SJCRH30 (cell line): ENCODE results near the gene OR6C75. TPM values are rescaled to one million over a fixed set of nuclear protein-coding genes. Genes with fewer than 3 reads are reported as not detected.
"Not testable (repeated sequence)": the region's sequence is repeated elsewhere in the genome, so short reads cannot be mapped to it uniquely, and the experiment has no call there.

Source experiments
- DNase-seq, 2 experiments: peaks; one replicate each; pipeline ENCODE4 v3.0.0-alpha.2; 2015 to 2020
- H3K27ac ChIP-seq: fragments of 250-450 bp; sonication (Bioruptor Pico); 2 replicates; pipeline ENCODE4 v1.5.1; 2020; ENCODE audit warnings: mild to moderate bottlenecking, moderate library complexity
- H3K27me3 ChIP-seq: fragments of 250-450 bp; sonication (Bioruptor Pico); 2 replicates; pipeline ENCODE4 v1.5.1; 2020; ENCODE audit warnings: mild to moderate bottlenecking, moderate library complexity
- H3K36me3 ChIP-seq: fragments of 250-450 bp; sonication (Bioruptor Pico); 2 replicates; pipeline ENCODE4 v1.5.1; 2020; ENCODE audit warnings: mild to moderate bottlenecking, moderate library complexity
- H3K4me1 ChIP-seq: fragments of 250-450 bp; sonication (Bioruptor Pico); 2 replicates; pipeline ENCODE4 v1.5.1; 2020; ENCODE audit warnings: mild to moderate bottlenecking, moderate library complexity
- H3K4me3 ChIP-seq: fragments of 250-450 bp; sonication (Bioruptor Pico); 2 replicates; pipeline ENCODE4 v1.5.1; 2020; ENCODE audit warnings: mild to moderate bottlenecking, moderate library complexity
- H3K9me3 ChIP-seq: fragments of 250-450 bp; sonication (Bioruptor Pico); replicated peaks from 2 replicates; pipeline ENCODE4 v1.5.1; 2020; ENCODE audit warnings: mild to moderate bottlenecking, moderate library complexity
- total RNA-seq: library from RNA; depleted of rRNA; stranded (reverse); fragments of >200 nt; shearing (Covaris generic); gene quantifications from 2 replicates; pipeline ENCODE4 v1.2.3, GENCODE V29; 2014; rRNA removed

Gene OR6C75
- total RNA-seq, 1 experiment from 2014 or later = not detected

DNA sequence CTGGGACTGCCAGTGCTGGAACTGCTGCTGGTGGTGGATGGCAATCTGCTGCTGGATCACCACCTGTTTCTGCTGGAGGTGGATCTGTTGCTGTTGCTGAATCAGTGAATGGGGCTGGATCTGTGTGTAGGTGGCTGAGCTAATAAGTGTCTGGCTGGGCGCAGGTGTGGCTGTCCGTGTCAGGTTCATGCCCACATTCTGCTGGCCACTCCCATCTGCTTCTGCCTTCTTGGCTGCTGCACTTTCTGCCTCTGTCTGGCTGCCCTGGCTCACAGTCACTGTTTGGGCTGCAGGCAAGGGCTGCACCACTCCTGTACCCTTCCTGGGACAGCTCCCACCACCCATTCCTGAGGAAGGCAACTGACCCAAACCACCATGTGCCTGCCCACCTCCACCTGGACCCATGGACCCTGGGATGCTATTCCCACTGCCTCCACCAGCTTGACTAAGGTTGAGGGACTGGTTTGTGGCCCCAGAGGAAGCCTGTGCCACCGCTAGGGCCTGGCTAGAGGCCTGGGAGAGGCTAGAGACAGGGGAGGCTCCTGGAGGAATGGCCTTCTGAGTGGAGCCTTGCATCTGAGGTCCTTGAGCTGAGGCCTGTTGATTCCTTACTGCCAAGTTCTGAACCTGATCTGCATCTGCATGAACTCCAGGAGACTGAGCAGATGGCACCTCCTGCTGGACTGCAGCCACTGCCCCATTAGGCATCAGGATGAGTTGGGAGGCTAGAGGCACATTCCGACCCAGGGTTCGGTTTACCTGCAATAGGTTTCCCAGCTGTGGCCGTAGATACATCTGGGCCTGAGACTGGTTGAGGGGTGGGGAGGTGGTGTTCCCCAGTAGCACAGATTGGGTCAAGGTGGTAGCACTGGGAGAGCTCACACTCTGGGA, 51.0 kb downstream of the OR6C75 start:
- not testable (repeated sequence) for H3K27me3 ChIP-seq, H3K4me3 ChIP-seq, H3K9me3 ChIP-seq, H3K36me3 ChIP-seq, H3K27ac ChIP-seq, DNase-seq, H3K4me1 ChIP-seq

DNA sequence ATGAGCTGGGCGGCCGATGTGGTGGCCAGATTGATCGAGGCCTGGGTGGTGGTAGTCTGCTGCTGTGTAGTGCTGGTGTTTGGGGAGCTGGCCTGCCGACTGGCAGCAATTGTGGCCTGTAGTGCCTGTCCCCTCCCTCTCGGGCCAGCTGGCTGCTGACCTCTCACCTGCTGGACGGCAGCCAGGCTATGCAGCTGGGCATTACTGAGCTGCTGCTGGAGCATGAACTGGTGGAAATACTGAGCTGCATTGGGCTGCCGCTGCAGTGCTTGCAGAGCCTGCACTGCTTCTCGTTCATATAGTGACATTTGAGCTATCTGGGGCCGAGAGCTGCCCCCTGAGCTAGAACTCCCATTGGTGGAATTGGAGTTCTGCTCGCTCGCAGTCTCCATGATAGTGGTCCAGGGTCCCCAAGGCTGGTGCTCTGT, 51.6 kb downstream of the OR6C75 start:
- not testable (repeated sequence) for DNase-seq, H3K27ac ChIP-seq, H3K4me3 ChIP-seq, H3K4me1 ChIP-seq, H3K9me3 ChIP-seq, H3K27me3 ChIP-seq, H3K36me3 ChIP-seq

DNA sequence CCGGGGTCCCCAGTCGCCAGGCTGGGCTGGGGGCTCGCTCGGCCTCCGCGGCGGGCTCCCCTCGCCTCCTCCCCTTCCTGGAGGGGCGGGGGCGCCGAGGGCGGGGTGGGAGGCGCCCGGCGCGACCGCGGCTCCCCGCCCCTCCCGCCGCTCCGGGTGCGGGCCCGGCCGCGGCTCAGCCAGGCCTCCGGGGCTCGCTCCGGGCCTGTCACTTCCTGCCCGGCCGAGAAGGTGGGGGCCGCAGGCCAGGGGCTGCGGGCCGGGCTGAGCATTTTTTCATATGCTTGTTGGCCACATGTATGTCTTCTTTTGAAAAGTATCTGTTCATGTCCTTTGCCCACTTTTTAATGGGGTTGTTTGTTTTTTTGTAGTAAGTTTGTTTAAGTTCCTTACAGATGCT, 52.1 kb downstream of the OR6C75 start:
- H3K9me3 ChIP-seq, DNase-seq, H3K27ac ChIP-seq, H3K27me3 ChIP-seq, H3K36me3 ChIP-seq, H3K4me1 ChIP-seq, H3K4me3 ChIP-seq: not testable (repeated sequence)

DNA sequence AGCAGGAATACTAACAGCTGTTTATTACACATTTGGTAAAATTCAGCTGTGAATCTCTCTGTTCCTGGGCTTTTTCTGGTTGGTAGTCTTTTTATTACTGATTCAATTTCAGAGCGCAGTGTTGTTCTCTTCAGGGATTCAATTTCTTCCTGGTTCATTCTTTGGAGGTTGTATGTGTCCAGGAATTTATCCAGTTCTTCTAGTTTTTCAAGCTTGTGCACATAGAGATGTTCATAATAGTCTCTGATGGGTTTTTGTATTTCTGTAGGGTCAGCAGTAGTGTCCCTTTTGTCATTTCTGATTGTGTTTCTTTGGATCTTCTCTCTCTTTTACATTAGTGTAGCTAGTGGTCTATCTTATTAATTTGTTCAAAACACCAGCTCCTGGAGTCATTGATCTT, 54.2 kb downstream of the OR6C75 start:
- H3K36me3 ChIP-seq = no peaks in the 10 kb centered on the region
- DNase-seq = no peak
- no peak overlapping the region for H3K4me3 ChIP-seq
- H3K27ac ChIP-seq = no peak overlapping the region
- no peaks in the 10 kb centered on the region for H3K27me3 ChIP-seq
- no peaks in the 10 kb centered on the region for H3K4me1 ChIP-seq
- no peaks in the 10 kb centered on the region for H3K9me3 ChIP-seq

Other genes with a start within 250 kb of the OR6C75 start
- gene OR9K2, start 236.6 kb upstream of the OR6C75 start, total RNA-seq = not detected in 2 replicates
- gene OR10A7, start 141.9 kb upstream of the OR6C75 start, total RNA-seq = not detected in 2 replicates
- not detected in 2 replicates for gene OR6C74, start 118.4 kb upstream of the OR6C75 start, total RNA-seq
- not detected in 2 replicates for gene OR6C6, start 66.4 kb upstream of the OR6C75 start, total RNA-seq
- not detected in 2 replicates for gene OR6C1, start 48.6 kb upstream of the OR6C75 start, total RNA-seq
- not detected in 2 replicates for gene OR6C3, start 32.2 kb upstream of the OR6C75 start, total RNA-seq
- gene OR6C65, start 37.6 kb downstream of the OR6C75 start, total RNA-seq = not detected in 2 replicates
- gene OR6C76, start 63.3 kb downstream of the OR6C75 start, total RNA-seq = not detected in 2 replicates
- not detected in 2 replicates for gene OR6C2, start 81.1 kb downstream of the OR6C75 start, total RNA-seq
- not detected in 2 replicates for gene OR6C70, start 107.2 kb downstream of the OR6C75 start, total RNA-seq
- gene OR6C68, start 129.4 kb downstream of the OR6C75 start, total RNA-seq = not detected in 2 replicates
- gene OR6C4, start 186.6 kb downstream of the OR6C75 start, total RNA-seq = not detected in 2 replicates
- not detected in 2 replicates for gene OR2AP1, start 209.5 kb downstream of the OR6C75 start, total RNA-seq